A673 (cell line): ENCODE results near the gene LCN9. TPM values are rescaled to one million over a fixed set of nuclear protein-coding genes. Genes with fewer than 3 reads are reported as not detected.

Source experiments
- BruUV-seq: library from RNA; stranded (reverse); fragments of 400-500 nt; replicated peaks from 2 replicates; lab custom pipeline; 2021; lab: Mats Ljungman, UMichigan
- CTCF ChIA-PET: fragments of 300-600 bp; sonication (Branson Sonifier 250); formaldehyde crosslinking; loops from one replicate; lab custom pipeline; 2022; ENCODE audit warnings: antibody characterized with exemption; lab: Charles Lee
- POLR2A ChIA-PET: fragments of 300-600 bp; sonication (Branson Sonifier 250); formaldehyde crosslinking; loops from one replicate; lab custom pipeline; 2022; ENCODE audit warnings: antibody characterized with exemption; ENCODE audit not compliant: low non-redundant PET; lab: Charles Lee
- DNase-seq: peaks from one replicate; pipeline ENCODE4 v3.0.0-alpha.2; 2015; ENCODE audit warnings: low spot score
- H3K27ac ChIP-seq: fragments of 200-600 bp; sonication (generic); 2 replicates; pipeline ENCODE4 v1.5.1; 2016; ENCODE audit warnings: mixed run types, low read depth, mild to moderate bottlenecking, mixed read lengths, antibody characterized with exemption, low read length; ENCODE audit not compliant: poor library complexity, severe bottlenecking
- H3K27me3 ChIP-seq: fragments of 200-600 bp; sonication (generic); replicated peaks from 2 replicates; pipeline ENCODE4 v1.6.1; 2017; ENCODE audit warnings: mixed run types, low read depth, mild to moderate bottlenecking, mixed read lengths, antibody characterized with exemption, low read length; ENCODE audit not compliant: insufficient read depth, poor library complexity
- H3K36me3 ChIP-seq: fragments of 200-600 bp; sonication (generic); 2 replicates; pipeline ENCODE4 v1.6.1; 2016; ENCODE audit warnings: mixed run types, mild to moderate bottlenecking, mixed read lengths, antibody characterized with exemption, low read length; ENCODE audit not compliant: insufficient read depth, poor library complexity, severe bottlenecking
- H3K4me1 ChIP-seq: fragments of 200-600 bp; sonication (generic); 2 replicates; pipeline ENCODE4 v1.6.1; 2017; ENCODE audit warnings: mixed run types, mild to moderate bottlenecking, mixed read lengths, antibody characterized with exemption, low read length; ENCODE audit not compliant: insufficient read depth, poor library complexity, severe bottlenecking
- H3K4me3 ChIP-seq: fragments of 200-600 bp; sonication (generic); 2 replicates; pipeline ENCODE4 v1.5.1; 2016; ENCODE audit warnings: low read depth, mixed run types, mild to moderate bottlenecking, mixed read lengths, low read length; ENCODE audit not compliant: poor library complexity, severe bottlenecking
- H3K9me3 ChIP-seq: fragments of 200-600 bp; sonication (generic); 2 replicates; pipeline ENCODE4 v1.6.1; 2016; ENCODE audit warnings: mixed run types, low read depth, mild to moderate bottlenecking, mixed read lengths, antibody characterized with exemption, low read length; ENCODE audit not compliant: poor library complexity, severe bottlenecking
- EZH2 ChIP-seq: fragments of 200-600 bp; sonication (generic); IDR thresholded peaks from 2 replicates; pipeline ENCODE4 v1.6.1; 2017; ENCODE audit warnings: borderline replicate concordance, low read depth, mild to moderate bottlenecking, mixed read lengths, antibody characterized with exemption, low read length; ENCODE audit not compliant: poor library complexity, severe bottlenecking
- intact Hi-C: fragments of 100-400 bp; cut with micrococcal nuclease; formaldehyde crosslinking; loops from one replicate; pipeline ENCODE4 v1.10.0; 2022; ENCODE audit not compliant: unreplicated experiment
- total RNA-seq: library from RNA; stranded (reverse); gene quantifications from 2 replicates; pipeline ENCODE4 v1.2.3, GENCODE V29; 2021
- TF ChIP-seq, protein P1 (sequence below): fragments of 300-800, 200-600 bp; sonication (generic); conservative IDR thresholded peaks from 2 replicates; pipeline ENCODE4 v1.5.1; 2017; ENCODE audit warnings: low read depth, mild to moderate bottlenecking, antibody characterized with exemption, low read length, moderate library complexity, mixed read lengths

Gene LCN9
- total RNA-seq, 1 experiment from 2014 or later = not detected

DNA sequence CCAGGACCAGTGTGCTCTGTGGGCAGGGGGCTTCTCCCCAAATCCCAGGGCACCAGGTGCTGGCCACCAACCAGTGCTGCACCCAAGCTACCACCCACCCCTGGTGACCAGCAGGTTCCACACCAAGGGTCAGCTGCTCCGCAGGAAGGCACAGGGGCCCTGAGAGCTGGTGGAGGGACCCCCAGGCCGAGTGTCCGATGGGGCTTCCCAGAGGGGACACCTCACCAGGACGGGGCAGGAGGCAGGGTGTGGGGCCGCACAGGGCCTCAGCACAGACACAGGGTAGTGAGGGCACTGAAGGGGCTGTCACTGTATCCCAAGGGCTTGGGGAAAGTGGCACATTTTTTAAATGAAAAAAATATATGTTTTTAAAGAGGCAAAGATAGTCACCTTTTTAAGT lies 18.1 kb downstream of the LCN9 start:
- DNase-seq = no peak
- POLR2A ChIA-PET = no interaction called here
- CTCF ChIA-PET = no interaction called here
- TF ChIP-seq, protein P1, sequence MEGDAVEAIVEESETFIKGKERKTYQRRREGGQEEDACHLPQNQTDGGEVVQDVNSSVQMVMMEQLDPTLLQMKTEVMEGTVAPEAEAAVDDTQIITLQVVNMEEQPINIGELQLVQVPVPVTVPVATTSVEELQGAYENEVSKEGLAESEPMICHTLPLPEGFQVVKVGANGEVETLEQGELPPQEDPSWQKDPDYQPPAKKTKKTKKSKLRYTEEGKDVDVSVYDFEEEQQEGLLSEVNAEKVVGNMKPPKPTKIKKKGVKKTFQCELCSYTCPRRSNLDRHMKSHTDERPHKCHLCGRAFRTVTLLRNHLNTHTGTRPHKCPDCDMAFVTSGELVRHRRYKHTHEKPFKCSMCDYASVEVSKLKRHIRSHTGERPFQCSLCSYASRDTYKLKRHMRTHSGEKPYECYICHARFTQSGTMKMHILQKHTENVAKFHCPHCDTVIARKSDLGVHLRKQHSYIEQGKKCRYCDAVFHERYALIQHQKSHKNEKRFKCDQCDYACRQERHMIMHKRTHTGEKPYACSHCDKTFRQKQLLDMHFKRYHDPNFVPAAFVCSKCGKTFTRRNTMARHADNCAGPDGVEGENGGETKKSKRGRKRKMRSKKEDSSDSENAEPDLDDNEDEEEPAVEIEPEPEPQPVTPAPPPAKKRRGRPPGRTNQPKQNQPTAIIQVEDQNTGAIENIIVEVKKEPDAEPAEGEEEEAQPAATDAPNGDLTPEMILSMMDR = no peak
- TF ChIP-seq EZH2 = no peak
- no peaks in the 10 kb centered on the region for H3K4me1 ChIP-seq
- intact Hi-C loops = no loop called here
- H3K9me3 ChIP-seq = no peaks in the 10 kb centered on the region
- BruUV-seq = no TSS peak
- no peak overlapping the region for H3K27ac ChIP-seq
- no peaks in the 10 kb centered on the region for H3K27me3 ChIP-seq
- no peaks in the 10 kb centered on the region for H3K36me3 ChIP-seq
- H3K4me3 ChIP-seq = no peak overlapping the region

- TF ChIP-seq, protein P1 = no peak
- no peak for TF ChIP-seq EZH2
- H3K27ac ChIP-seq = no peak overlapping the region
- intact Hi-C loops = no loop called here
- ChIA-PET POLR2A (no interaction called here), CTCF (no interaction called here)
- no peak overlapping the region for H3K4me3 ChIP-seq
- no peaks in the 10 kb centered on the region for H3K4me1 ChIP-seq
- no peak for DNase-seq
- no peaks in the 10 kb centered on the region for H3K27me3 ChIP-seq
- H3K36me3 ChIP-seq = no peaks in the 10 kb centered on the region
- no peaks in the 10 kb centered on the region for H3K9me3 ChIP-seq
- BruUV-seq = no TSS peak
These were observed 20.4 kb downstream of the LCN9 start for GRCh38 chr9:135683401-135684034.

DNA sequence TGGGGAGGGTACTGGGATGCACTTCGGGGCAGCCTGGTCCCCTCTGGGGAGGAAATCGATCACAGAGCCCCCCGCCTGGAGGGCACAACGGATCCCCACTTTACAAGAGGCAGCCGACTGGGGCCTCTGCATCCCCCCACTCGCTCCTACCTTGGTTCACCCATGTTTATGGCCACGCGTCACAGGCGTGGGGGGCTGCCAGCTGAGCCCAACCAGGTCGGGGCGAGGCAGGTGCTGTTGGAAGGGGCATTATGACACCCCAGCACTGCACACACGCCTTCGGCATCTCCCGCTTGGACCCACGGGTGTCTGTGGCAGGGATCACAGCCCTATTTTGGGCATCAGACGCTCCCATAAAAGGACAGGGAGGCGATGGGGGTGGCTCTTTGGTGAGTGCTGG lies 21.6 kb downstream of the LCN9 start:
- BruUV-seq = no TSS peak
- Histone ChIP-seq H3K36me3 (no peaks in the 10 kb centered on the region), H3K4me1 (no peaks in the 10 kb centered on the region), H3K27ac (no peak overlapping the region), H3K27me3 (no peaks in the 10 kb centered on the region), H3K4me3 (no peak overlapping the region), H3K9me3 (no peaks in the 10 kb centered on the region)
- ChIA-PET POLR2A (no interaction called here), CTCF (no interaction called here)
- intact Hi-C loops = no loop called here
- DNase-seq = no peak
- TF ChIP-seq EZH2 = no peak
- TF ChIP-seq, protein P1 = no peak
